ENCODE data around the gene KRTAP10-6. TPM values are rescaled to one million over a fixed set of nuclear protein-coding genes. Genes with fewer than 3 reads are reported as not detected.
A peak's percentile ranks its signal among the peaks of the same experiment; 100 is the strongest.

The KRTAP10-6 gene
- total and polyA plus RNA-seq, 2 of the 8 experiments (the other 6 are each of a cell fraction or from before 2014, with no cell fraction given): 0.12 TPM; not detected in 1

- CTCF ChIA-PET (ENCODE audit: partially characterized antibody): interaction anchor here (1.0 to 1.5 kb wide), 2 partner anchors 10 to 11 kb away, joined by 3 to 4 read pairs; partner anchors contain the start of gene KRTAP10-6
- TF ChIP-seq EP300 (IDR thresholded peaks at IDR 0.05; ENCODE audit: borderline replicate concordance in 1 of 2, low read depth in 2 of 2, low read length in 2 of 2) (no peak), CBX8 (IDR thresholded peaks at IDR 0.05; ENCODE audit: borderline replicate concordance, low read depth, low read length) (no peak), BCL11A (IDR thresholded peaks at IDR 0.05; ENCODE audit: low read depth in 2 of 2, low read length in 2 of 2) (no peak), CREB1 (IDR thresholded peaks at IDR 0.05) (no peak), RAD21 (IDR thresholded peaks at IDR 0.05 in 1 of 2, conservative IDR thresholded peaks at IDR 0.05 in 1 of 2; ENCODE audit: low read depth in 2 of 2, low read length in 2 of 2) (no peak), CHD1 (IDR thresholded peaks at IDR 0.05; ENCODE audit: low read depth, low read length) (no peak), RFX5 (IDR thresholded peaks at IDR 0.05; ENCODE audit: borderline replicate concordance, low read depth, low read length) (no peak), POLR2A (IDR thresholded peaks at IDR 0.05; ENCODE audit: control extremely low read depth in 1 of 2, low read depth in 2 of 2, low read length in 2 of 2) (no peak), HDAC2 (IDR thresholded peaks at IDR 0.05; ENCODE audit: borderline replicate concordance in 1 of 2, low read depth in 2 of 2, low read length in 2 of 2) (no peak), GABPA (IDR thresholded peaks at IDR 0.05; ENCODE audit: borderline replicate concordance, insufficient read depth, low read length) (no peak), CEBPB (IDR thresholded peaks at IDR 0.05; ENCODE audit: low read depth, low read length) (no peak), SP4 (IDR thresholded peaks at IDR 0.05; ENCODE audit: low read length) (no peak)
- TF ChIP-seq, protein P1, sequence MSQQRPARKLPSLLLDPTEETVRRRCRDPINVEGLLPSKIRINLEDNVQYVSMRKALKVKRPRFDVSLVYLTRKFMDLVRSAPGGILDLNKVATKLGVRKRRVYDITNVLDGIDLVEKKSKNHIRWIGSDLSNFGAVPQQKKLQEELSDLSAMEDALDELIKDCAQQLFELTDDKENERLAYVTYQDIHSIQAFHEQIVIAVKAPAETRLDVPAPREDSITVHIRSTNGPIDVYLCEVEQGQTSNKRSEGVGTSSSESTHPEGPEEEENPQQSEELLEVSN (IDR thresholded peaks at IDR 0.05): no peak
Measured at GRCh38 chr21:44602463-44602850, 10.2 kb upstream of the KRTAP10-6 start.

More at GRCh38 chr21:44602463-44602850, 10.2 kb upstream of the KRTAP10-6 start:
- Histone ChIP-seq H2BK20ac (ENCODE audit: low read length) (no peak overlapping the region), H3K4me1 (replicated peaks in 1 of 4; ENCODE audit: control insufficient read depth in 3 of 4, insufficient read depth in 4 of 4, low read length in 3 of 4) (peaks cover 0 to 6% (median 2%) of the 10 kb centered on the region in 4 experiments; a peak in 4 of 7 replicates), H3K4me3 (ENCODE audit: extremely low read depth in 1 of 4, insufficient read depth in 2 of 4, low read depth in 3 of 4, low read length in 4 of 4) (no peak overlapping the region), H2BK5ac (ENCODE audit: low read depth, low read length) (no peak overlapping the region), H3K4me2 (ENCODE audit: insufficient read depth in 1 of 2, low read depth in 2 of 2, low read length in 2 of 2) (no peak overlapping the region), H3K9me3 (ENCODE audit: insufficient read depth in 2 of 2, low read depth in 1 of 2, low read length in 1 of 2) (peaks cover 0 to 5% of the 10 kb centered on the region in 2 experiments; a peak in 1 of 4 replicates), H4K5ac (ENCODE audit: insufficient read length, low read depth, low read length) (no peak overlapping the region), H3K79me2 (ENCODE audit: control insufficient read depth in 1 of 2, insufficient read depth in 2 of 2, low read length in 2 of 2) (no peaks in the 10 kb centered on the region), H3K36me3 (ENCODE audit: control insufficient read depth in 2 of 4, insufficient read depth in 4 of 4, low read length in 3 of 4) (no peaks in the 10 kb centered on the region; a peak in 1 of 8 replicates), H2AFZ (ENCODE audit: low read length) (no peak overlapping the region), H3K79me1 (ENCODE audit: low read depth, low read length) (no peaks in the 10 kb centered on the region), H2BK12ac (ENCODE audit: low read depth, low read length) (0 out of 2 replicates have a peak overlapping the region, but pooled peaks have one; percentile 75), H3K56ac (replicated peaks; ENCODE audit: insufficient read length, low read depth, low read length) (no peak overlapping the region), H4K8ac (ENCODE audit: extremely low read depth, insufficient read depth, low read length) (no peak overlapping the region; the same call in 1 of the 2 replicates), H3K9ac (replicated peaks in 1 of 4; ENCODE audit: extremely low read depth in 1 of 4, low read depth in 3 of 4, low read length in 3 of 4) (no peak overlapping the region), H3K27me3 (replicated peaks in 1 of 4; ENCODE audit: control insufficient read depth in 3 of 4, extremely low read depth in 1 of 4, insufficient read depth in 3 of 4, low read length in 3 of 4) (no peaks in the 10 kb centered on the region), H3K27ac (ENCODE audit: low read depth, low read length) (no peak overlapping the region), H3K23ac (ENCODE audit: insufficient read length) (no peak overlapping the region), H2AK5ac (ENCODE audit: low read depth, low read length) (no peak overlapping the region), H2BK120ac (replicated peaks; ENCODE audit: low read depth, low read length) (no peak overlapping the region), H4K91ac (replicated peaks; ENCODE audit: insufficient read length, low read length) (no peak overlapping the region), H3K4ac (replicated peaks; ENCODE audit: insufficient read length, low read depth, low read length) (no peak overlapping the region), H2BK15ac (ENCODE audit: low read length) (no peak overlapping the region), H3K23me2 (ENCODE audit: low read depth, low read length) (0 out of 2 replicates have a peak, but pooled peaks cover 2% of the 10 kb centered on the region), H3K14ac (ENCODE audit: insufficient read length) (no peak overlapping the region), H4K20me1 (replicated peaks in 1 of 2; ENCODE audit: control insufficient read depth in 1 of 2, insufficient read depth in 2 of 2, low read length in 2 of 2) (no peaks in the 10 kb centered on the region), H3K18ac (ENCODE audit: extremely low read depth, low read length) (no peak overlapping the region)
- POLR2A ChIA-PET (ENCODE audit: partially characterized antibody): interaction anchor here (1.2 kb wide), 1 partner anchor 51 kb away, joined by 3 read pairs; the partner anchor contains the start of gene KRTAP10-2
- no peak for FAIRE-seq
- DNase-seq (ENCODE audit: low read depth in 1 of 2, low spot score in 2 of 2): no peak
- WGBS, 2 experiments (ENCODE audit: extremely low coverage in 1 of 2, insufficient coverage in 1 of 2, insufficient read length in 1 of 2, insufficient replicate concordance in 2 of 2, low coverage in 1 of 2, low lambda C conversion rate in 2 of 2, missing lambda C conversion rate in 1 of 2): 73% methylated on average over 8 of the region's 21 CpGs; no CpG with 5 or more reads in 1 of the 2 experiments
